ENCODE data around the gene AGAP1. TPM values are rescaled to one million over a fixed set of nuclear protein-coding genes. Genes with fewer than 3 reads are reported as not detected.
A peak's percentile ranks its signal among the peaks of the same experiment; 100 is the strongest.

AGAP1 gene
- total and polyA plus RNA-seq, 8 donors, result 5.0 to 27.6 (median 17.4) TPM

GRCh38 chr2:236120829-236121228 lies 627.0 kb downstream of the AGAP1 start:
- H3K27me3 ChIP-seq, result no peaks in the 10 kb centered on the region
- no peak for FAIRE-seq
- H3K27ac ChIP-seq, result no peak overlapping the region
- no peaks in the 10 kb centered on the region for H3K9me3 ChIP-seq
- no peaks in the 10 kb centered on the region for H3K4me1 ChIP-seq
- peaks cover 0 to 12% (median 0%) of the 10 kb centered on the region in 3 donors for H3K36me3 ChIP-seq
- intact Hi-C loops (cut with DNase I), result no loop called here
- DNase-seq, result no peak
- H3K4me3 ChIP-seq, result no peak overlapping the region
- TF ChIP-seq CTCF (IDR thresholded peaks at IDR 0.05), result no peak
- no peak for ATAC-seq
- WGBS, 2 donors, result 94 to 97% methylated on average over 5 of the region's 5 CpGs

DNA sequence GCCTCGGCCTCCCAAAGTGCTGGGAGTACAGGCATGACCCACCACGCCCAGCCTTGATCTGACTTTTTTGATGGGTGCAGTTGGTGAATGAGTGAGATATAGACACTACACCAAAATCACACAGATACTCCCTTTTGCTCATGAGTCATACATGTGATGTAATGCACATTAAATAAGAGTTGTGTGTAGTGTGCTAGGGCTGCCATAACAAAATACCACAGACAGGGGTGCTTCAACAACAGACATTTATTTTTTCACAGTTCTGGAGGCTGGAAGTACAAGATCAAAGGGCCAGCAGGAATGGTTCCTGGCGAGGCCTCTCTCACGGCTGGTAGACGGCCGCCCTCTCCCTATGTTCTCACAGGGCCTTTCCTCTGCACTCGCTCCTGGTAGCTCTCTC lies 627.7 kb downstream of the AGAP1 start:
- no peak overlapping the region for H3K4me3 ChIP-seq
- H3K36me3 ChIP-seq, result peaks cover 0 to 12% (median 0%) of the 10 kb centered on the region in 3 donors
- no peaks in the 10 kb centered on the region for H3K9me3 ChIP-seq
- DNase-seq (no peak), FAIRE-seq (no peak), ATAC-seq (no peak)
- WGBS, 2 donors, result 94 to 96% methylated on average over 7 of the region's 7 CpGs
- no peaks in the 10 kb centered on the region for H3K27me3 ChIP-seq
- intact Hi-C loops (cut with DNase I), result no loop called here
- TF ChIP-seq CTCF (IDR thresholded peaks at IDR 0.05), result no peak
- H3K4me1 ChIP-seq, result no peaks in the 10 kb centered on the region
- H3K27ac ChIP-seq, result no peak overlapping the region

DNA sequence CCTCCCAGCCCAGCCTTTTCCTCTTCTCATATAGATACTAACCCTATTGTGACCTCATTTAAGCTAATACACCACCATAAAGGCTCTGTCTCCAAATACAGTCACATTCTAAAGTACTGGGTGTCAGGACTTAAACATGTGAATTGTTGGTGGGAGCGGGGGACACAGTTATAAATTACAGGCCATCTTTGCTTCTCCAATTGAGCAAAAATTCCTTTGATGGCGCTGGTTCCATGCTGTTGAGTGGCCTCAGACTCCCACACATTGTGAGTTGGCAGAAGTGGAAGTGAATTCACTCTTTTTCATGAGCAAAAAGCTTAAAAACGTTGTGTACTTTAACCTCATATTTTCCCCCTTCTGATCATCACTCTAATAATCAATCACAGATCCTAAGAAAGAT lies 628.4 kb downstream of the AGAP1 start:
- no peak overlapping the region for H3K27ac ChIP-seq
- FAIRE-seq (no peak), DNase-seq (no peak), ATAC-seq (no peak)
- no peaks in the 10 kb centered on the region for H3K4me1 ChIP-seq
- peaks cover 0 to 12% (median 0%) of the 10 kb centered on the region in 3 donors for H3K36me3 ChIP-seq
- H3K4me3 ChIP-seq, result no peak overlapping the region
- no peaks in the 10 kb centered on the region for H3K9me3 ChIP-seq
- 84 to 91% methylated on average over 3 of the region's 3 CpGs for WGBS, 2 donors
- no peak for TF ChIP-seq CTCF (IDR thresholded peaks at IDR 0.05)
- intact Hi-C loops (cut with DNase I), result no loop called here
- H3K27me3 ChIP-seq, result no peaks in the 10 kb centered on the region

GRCh38 chr2:236123716-236124115 lies 629.9 kb downstream of the AGAP1 start:
- FAIRE-seq (no peak), ATAC-seq (no peak), DNase-seq (no peak)
- Histone ChIP-seq H3K4me3 (no peak overlapping the region), H3K36me3 (peaks cover 0 to 12% (median 0%) of the 10 kb centered on the region in 3 donors), H3K4me1 (no peaks in the 10 kb centered on the region), H3K27ac (no peak overlapping the region), H3K9me3 (no peaks in the 10 kb centered on the region), H3K27me3 (no peaks in the 10 kb centered on the region)
- intact Hi-C loops (cut with DNase I), result no loop called here
- no peak for TF ChIP-seq CTCF (IDR thresholded peaks at IDR 0.05)
- WGBS, 2 donors, result 96 to 97% methylated on average over 19 of the region's 19 CpGs

GRCh38 chr2:236124182-236124893 lies 630.5 kb downstream of the AGAP1 start:
- H3K4me1 ChIP-seq, result no peaks in the 10 kb centered on the region
- 96 to 98% methylated on average over 30 of the region's 30 CpGs for WGBS, 2 donors
- no peak for TF ChIP-seq CTCF (IDR thresholded peaks at IDR 0.05)
- H3K27ac ChIP-seq, result no peak overlapping the region
- FAIRE-seq, result no peak
- no peak for ATAC-seq
- peak in 1 of 6 donors; percentile 37 for DNase-seq
- no peaks in the 10 kb centered on the region for H3K9me3 ChIP-seq
- intact Hi-C loops (cut with DNase I), result no loop called here
- H3K4me3 ChIP-seq, result no peak overlapping the region
- H3K36me3 ChIP-seq, result peaks cover 0 to 12% (median 0%) of the 10 kb centered on the region in 3 donors
- no peaks in the 10 kb centered on the region for H3K27me3 ChIP-seq
